GM23248 (cell line): ENCODE measurements around the gene STYK1.

ENCODE experiments used
- EZH2 ChIP-seq: fragments of 200-600 bp; sonication (generic); IDR thresholded peaks from 2 replicates; pipeline ENCODE4 v1.6.1; 2018; ENCODE audit warnings: antibody characterized with exemption, mild to moderate bottlenecking; ENCODE audit not compliant: insufficient read depth, poor library complexity, severe bottlenecking
- EZH2phosphoT487 ChIP-seq: fragments of 200-600 bp; sonication (generic); IDR thresholded peaks from 2 replicates; pipeline ENCODE4 v1.6.1; 2018; ENCODE audit warnings: antibody characterized with exemption, moderate library complexity, mild to moderate bottlenecking, low read depth; ENCODE audit not compliant: insufficient read depth

GRCh38 chr12:10669533-10669932, 4.3 kb downstream of the STYK1 start:
- TF ChIP-seq EZH2phosphoT487 (no peak), EZH2 (no peak)
